HG02840 (cell line): ENCODE results near the gene MCF2.
A peak's percentile ranks its signal among the peaks of the same experiment; 100 is the strongest.

Source experiments
- ATAC-seq: cut with Tn5 transposase; IDR thresholded peaks from one replicate; pipeline ENCODE4 v1.9.1; 2021; ENCODE audit warnings: mild to moderate bottlenecking, moderate library complexity, moderate number of reproducible peaks; ENCODE audit not compliant: unreplicated experiment, low FRiP score

Gene MCF2

DNA sequence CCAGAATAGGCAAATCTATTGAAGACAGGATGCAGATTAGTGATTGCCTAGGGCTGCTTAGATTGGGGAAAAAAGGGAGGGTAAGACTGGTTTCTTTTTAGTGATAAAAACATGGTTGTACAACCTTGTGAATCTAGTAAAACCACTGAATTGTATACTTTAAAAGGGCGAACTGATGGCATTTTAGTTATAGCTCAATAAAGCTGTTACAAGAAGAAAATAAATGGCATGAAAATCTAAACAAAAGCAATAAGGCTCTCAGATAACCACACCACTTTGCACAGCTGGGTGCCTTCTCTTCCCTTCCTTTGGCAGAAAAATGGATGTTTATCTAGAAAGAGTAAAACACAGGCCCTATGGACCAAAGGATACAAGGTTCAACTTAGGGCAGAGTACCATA lies 107.9 kb downstream of the MCF2 start:
- ATAC-seq: no peak

DNA sequence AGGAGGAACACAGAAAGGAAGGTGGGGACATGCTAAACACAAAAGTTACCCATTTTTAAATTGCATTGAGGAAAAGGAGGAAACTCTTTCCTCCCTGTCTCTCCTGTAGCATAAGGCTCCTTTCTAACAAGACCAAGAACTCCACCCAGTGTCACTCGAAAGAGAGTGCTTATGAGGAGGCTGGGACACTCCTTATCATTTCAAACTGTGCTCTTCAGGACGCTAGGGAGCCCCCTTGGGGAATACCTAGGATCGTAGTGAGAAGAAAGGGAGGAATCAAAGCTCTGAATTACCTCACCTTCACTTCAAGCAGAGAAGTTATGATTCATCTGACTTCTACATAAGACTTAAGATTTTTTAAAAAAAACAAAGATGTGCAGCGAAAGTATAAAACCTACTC lies 111.9 kb downstream of the MCF2 start:
- ATAC-seq: no peak

DNA sequence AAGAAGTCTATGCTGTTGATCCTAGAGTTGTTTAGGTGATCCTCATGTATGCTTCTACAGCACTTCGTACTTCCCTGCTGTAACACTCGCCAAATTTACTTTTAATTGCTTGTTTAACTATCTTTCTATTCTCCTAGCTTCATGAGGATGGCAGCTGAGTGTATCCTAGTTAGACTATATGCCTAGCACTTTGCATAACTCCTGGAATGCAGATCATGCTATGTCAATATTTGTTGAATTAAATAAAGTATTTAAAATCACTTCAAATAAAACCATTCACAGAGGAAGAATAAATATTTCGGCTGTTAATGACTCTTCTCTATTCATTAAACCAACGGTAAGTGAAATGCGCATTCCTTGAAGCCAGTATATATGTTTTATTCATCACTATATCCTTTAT lies 122.4 kb downstream of the MCF2 start:
- no peak for ATAC-seq

DNA sequence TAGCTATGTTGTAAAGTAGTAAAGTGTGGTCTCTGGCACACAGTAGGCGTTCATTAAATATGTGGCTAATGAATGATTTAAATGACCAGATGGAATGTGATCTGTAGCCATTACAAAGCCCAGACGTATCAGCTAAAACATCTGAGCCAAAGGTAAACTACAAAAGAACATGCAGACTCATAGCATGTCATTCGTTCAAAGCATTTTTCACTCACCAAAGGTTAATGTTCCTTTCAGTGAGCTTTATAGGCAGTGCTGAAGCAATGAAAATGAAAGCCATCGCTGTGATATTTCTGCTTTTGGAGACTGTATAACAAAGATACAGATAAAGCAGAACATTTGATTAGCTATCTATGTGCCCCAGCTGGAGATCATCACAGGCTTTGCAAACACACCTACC lies 126.9 kb downstream of the MCF2 start:
- no peak for ATAC-seq

DNA sequence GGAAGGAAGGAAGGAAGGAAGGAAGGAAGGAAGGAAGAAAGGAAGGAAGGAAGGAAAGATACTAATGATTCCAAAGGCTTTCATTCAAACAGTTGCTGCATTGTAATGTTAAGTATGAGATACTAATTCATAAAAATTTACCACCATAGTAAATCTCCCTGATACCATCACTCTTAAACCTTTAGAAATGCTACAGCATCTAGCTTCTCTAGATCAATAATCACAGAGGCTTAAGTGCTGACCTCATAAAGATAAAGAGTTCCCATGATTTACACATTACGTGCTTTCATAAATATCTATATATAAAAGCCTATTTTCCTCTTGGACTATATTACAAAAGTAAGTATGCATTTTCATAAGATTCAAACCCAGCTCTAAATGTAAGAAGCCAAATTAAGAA lies 141.0 kb downstream of the MCF2 start:
- no peak for ATAC-seq

DNA sequence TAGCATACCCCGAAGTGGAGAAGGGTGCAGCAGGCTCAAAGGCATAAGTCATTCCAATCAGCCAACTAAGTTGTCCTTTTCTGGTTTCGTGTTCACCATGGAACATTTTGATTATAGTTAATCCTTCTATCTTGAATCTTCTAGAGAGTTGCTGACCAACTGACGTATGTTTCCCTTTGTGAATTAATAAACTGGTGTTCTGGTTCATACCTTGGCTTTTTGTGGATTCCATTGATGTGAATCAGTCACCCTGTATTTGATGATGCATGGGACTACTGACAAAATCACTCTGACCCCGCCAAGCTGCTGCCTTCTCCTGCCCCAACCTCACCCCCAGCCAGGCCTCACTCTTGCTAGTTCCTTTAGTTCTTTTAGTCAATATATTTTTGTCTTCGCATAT lies 144.7 kb downstream of the MCF2 start:
- ATAC-seq: no peak

DNA sequence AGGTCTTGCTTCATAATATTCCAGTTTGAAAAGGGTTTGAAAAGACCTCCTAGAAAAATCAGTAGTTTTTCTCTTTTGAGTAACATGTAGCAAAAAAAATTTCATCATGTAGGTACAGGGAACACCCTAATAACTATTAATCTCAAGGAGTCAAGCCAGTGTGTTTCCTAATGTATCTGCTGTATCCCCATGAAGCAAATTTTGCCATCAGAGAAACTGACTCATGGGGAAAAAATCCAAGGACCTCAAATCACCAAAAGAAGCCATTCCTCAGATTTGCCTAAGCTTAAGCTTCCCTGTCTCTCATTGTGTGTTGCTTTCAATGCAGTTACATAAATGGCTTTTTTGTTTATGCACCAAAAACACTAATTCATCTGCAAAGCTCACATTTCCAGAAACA lies 147.7 kb downstream of the MCF2 start:
- ATAC-seq: no peak

DNA sequence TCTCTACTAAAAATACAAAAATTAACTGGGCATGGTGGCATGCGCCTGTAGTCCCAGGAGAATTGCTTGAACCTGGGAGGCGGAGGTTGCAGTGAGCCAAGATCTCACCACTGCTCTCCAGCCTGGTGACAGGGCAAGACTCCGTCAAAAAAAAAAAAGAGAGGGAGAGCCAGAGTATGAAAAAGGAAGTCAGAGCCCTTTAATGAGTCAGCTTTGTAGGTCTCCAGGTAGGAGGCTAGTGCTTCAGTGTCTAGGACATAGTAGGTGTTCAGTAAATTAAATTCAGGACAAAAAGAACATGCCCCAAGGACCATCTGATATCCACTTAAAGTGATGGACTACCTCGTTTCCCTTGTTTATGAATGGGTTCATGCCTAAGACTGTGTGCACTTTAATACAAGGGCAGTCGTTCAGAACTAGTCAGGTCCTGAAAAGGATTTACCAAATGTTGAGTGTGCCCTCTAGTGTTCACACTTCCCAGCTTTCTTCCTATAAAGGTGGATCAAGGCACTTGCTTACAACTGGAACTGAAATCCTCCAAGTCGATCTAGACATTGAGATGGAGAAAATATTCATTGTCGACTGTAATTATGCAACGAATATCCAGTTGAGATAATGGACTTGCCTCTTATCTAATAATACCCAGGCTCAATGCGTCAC lies 148.5 kb downstream of the MCF2 start:
- peak; percentile 78 for ATAC-seq

DNA sequence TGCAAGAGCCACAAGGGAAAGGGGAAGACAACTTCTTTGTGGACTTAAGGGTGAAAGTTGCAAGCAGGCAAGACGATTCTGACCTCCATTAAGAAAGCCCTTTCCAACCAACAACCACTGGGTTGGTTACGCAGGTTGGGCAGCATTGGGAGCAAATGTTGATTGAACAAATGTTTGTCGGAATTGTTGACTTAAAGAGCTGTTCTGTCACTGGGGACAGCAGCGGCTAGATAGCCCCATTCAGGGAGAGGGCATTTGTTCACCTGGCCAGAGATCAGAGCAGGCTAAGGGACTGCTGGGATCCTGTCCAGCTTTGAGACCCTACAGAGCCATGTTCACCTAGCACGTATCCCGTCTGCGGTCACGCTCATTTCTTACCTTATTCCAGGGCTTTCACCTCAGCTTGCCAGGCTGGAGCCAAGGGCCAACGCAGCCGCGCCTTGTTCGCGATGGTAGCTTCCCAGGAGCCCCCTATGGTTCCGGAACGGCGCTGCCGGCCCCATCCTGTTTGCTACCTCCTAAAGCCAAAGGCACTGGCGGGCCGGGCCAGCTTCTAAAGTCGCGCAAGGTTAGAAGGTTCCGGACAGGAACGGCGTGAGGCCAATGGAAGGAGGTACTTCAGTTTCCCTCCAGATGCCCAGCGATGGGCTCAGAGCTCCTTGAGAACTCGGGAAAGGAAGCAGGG lies 152.8 kb downstream of the MCF2 start:
- no peak for ATAC-seq

DNA sequence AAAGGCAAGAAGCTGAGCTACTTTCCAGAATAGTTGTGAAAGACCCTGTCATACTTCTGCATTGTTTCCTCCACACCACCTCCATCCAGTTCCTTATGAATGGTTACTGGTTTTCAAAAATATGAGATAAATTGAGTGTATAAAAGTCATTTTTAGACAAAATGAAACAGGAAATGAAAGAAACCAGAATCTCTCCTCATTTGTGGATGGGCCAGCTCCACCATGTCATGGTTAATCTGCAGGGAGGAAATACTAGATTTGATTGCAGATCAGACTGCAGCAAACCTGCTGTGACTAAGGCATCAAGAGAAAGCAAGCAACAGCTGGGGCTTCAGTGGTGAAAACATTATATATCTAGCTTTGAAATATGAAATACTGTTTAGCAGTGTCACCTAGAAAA lies 153.6 kb downstream of the MCF2 start:
- peak; percentile 31 for ATAC-seq

DNA sequence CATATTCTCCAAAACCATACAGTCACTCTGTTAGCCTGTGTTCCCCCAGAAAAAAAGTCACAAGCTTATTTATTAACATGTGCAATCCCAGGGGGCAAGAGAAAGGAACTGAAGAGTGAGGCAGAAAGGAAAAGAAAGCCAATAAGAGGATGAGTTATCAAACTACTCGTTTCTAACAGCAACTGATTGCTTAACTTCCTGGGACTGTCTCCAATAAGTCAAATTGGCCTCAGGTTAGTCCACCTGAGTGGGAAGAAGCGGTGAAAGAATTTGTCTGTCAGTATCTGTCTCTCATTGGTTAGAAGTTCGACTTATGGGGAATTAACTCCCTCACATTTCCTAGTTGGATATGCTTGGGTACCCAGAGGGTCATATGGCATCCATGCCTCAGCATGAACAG lies 163.4 kb downstream of the MCF2 start:
- no peak for ATAC-seq

DNA sequence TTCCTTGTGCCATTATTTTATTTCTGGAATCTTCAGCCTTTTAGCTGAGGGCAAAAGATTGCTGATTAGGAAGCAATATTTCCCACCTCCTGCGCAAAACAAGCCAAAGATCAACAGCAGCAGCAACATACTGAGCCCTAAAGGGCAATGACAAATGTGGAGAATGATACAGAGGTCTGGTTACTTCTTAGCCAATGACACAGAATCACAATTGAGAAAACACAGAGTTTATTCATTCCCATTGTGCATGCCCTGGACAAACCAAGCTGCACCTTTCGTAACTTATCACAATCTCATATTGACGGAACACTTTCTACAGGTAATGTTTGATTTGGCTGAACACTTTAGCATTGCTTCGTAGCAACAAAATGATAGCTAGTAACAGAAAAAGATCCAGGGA lies 164.0 kb downstream of the MCF2 start:
- ATAC-seq: no peak

DNA sequence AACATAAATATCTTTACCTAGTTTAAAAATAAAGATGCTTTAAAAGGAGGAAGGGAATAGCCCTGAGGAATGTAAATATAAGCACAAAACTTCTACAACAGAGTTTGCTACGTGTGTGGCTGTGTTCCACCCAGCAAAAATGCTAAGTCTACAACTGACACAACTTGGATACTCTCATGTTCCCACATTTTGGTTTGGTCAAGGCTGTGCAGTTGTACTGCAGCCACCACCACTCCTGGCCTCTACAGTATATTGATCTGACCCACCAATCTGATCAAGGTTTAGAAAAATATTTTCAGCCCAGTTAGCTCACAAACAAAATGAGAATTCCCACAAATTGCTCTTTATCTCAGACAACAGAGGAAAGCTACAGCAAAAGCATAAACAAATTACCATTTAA lies 165.3 kb downstream of the MCF2 start:
- no peak for ATAC-seq

DNA sequence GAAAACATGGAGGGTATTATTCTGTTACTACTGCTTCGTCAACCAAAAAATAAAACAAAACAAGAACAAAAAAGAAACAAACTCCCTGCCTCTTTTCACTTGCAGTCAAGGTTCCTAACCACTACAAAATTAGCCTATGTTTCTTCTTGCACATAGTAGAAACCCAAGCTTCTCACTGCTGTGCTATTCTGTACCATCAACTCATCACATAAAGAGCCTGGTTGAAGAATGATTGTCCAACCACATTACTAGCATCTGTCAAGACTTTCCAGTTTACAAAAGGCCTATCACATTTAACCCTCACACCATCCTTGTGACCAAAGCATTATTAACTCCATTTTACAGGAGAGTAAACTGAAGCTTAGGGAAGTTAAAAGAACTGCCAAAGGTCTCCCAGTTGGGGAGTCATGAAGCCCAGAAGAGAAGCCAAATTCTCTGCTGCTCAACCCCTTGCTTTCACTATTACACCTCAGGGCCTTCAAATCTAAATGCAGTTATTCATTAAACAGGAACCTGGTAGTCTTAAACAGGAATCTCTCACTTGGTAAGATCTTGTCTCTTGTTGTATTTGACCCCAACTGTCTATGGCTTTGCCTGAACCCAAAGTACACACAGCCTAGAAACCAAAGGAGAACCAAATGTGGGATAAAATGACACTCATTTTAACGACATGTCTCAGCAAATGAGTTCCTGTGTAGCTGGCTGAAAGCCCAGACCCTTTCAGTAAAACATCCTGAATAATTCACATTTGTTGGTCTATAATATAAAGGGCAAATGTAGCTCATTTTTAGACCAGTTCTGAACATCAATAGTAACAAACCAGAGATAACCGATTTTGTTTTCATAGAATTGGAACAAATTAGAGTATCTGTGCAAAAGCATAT lies 168.8 kb downstream of the MCF2 start:
- ATAC-seq: peak; percentile 71

DNA sequence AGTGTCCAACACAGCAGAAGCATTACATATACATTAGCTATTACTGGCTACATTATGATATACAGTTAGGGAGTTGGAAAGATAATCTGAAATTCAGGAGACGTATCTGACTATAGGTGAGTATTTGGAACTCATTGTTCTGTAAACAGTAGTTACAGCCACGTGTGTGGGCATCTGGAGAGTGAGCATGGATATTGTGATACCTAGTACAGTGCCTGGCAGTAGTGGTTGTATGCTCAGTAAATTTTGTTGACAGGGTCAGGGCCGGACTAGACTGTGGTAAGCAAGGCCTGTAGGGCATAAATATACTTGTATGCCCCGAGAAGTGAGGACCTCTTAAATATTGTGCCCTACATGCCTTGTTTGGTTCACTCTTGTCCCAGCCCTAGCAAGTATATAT lies 174.5 kb downstream of the MCF2 start:
- no peak for ATAC-seq

DNA sequence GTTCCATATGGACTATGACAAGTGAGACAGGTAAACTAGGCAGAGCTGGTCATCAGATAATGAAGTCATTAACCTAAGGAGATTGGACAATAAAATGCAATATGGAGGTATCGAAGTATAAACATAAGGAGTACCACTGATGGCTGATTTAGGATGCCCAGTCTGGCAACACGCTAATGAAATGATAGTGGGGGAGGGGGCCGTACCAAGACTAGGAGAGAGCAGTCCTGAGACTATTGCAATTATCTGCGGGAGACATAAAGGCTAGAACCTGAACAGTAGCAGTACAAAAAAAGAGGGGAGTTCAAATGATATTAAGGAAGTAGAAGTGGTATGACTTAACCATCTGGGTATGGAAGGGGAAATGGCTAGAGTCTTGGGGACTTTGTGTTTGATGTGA lies 175.1 kb downstream of the MCF2 start:
- ATAC-seq: no peak
